Type B pancreatic cell (in vitro differentiated cells): ENCODE measurements around the gene SLC19A2. TPM values are rescaled to one million over a fixed set of nuclear protein-coding genes. Genes with fewer than 3 reads are reported as not detected.

Experiments used
- DNase-seq: peaks from one replicate; pipeline ENCODE4 v3.0.0; 2021; ENCODE audit warnings: mixed read lengths; ENCODE audit not compliant: unreplicated experiment; ENCODE audit errors: extremely low spot score
- H3K27ac Mint-ChIP-seq: 2 replicates; pipeline ENCODE4 v1.8.0; 2021; ENCODE audit warnings: mild to moderate bottlenecking, mixed read lengths
- H3K27me3 Mint-ChIP-seq: 2 replicates; pipeline ENCODE4 v1.8.0; 2021; ENCODE audit warnings: mixed read lengths
- H3K36me3 Mint-ChIP-seq: 2 replicates; pipeline ENCODE4 v1.8.0; 2021; ENCODE audit warnings: mixed read lengths
- H3K4me1 Mint-ChIP-seq: one replicate; pipeline ENCODE4 v1.8.0; 2021; ENCODE audit warnings: mixed read lengths; ENCODE audit not compliant: unreplicated experiment
- H3K4me3 Mint-ChIP-seq: 2 replicates; pipeline ENCODE4 v1.8.0; 2021; ENCODE audit warnings: mild to moderate bottlenecking, mixed read lengths
- H3K9me3 Mint-ChIP-seq: 2 replicates; pipeline ENCODE4 v1.8.0; 2021; ENCODE audit warnings: mixed read lengths
- total RNA-seq: library from RNA; stranded (reverse); gene quantifications from 2 replicates; pipeline ENCODE4 v1.2.1, GENCODE V29; 2021; ENCODE audit warnings: low replicate concordance
- TF ChIP-seq, protein P1 (sequence below): fragments of 200-600 bp; sonication (generic); conservative IDR thresholded peaks from 2 replicates; pipeline ENCODE4 v1.5.0; 2021; ENCODE audit warnings: antibody characterized with exemption, mild to moderate bottlenecking

SLC19A2 gene
- total RNA-seq, 1 donor from 2014 or later, result 19.4 TPM

DNA sequence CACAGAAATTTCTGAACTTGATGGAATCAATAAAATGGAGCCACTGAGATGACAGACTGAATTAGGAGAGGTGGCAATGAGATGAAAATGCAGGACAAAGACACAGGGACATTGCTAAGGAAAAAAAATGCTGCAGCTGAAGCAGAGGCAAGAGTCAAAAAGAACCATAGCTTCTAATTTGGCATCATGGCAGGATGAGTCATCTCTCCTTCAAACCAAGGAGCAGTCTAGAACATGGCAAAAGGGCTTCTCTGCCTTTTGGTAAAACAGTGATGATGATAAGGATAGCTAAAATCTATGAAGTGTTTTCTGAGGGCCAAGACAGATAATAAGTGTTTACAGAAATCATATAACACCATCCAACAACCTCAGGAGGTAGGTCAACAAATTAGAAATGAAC, 16.8 kb downstream of the SLC19A2 start:
- Mint-ChIP-seq H3K36me3 (peaks cover 41% of the 10 kb centered on the region), H3K27ac (no peak overlapping the region), H3K9me3 (no peaks in the 10 kb centered on the region), H3K4me1 (no peaks in the 10 kb centered on the region), H3K27me3 (no peaks in the 10 kb centered on the region), H3K4me3 (no peak overlapping the region)
- TF ChIP-seq, protein P1, sequence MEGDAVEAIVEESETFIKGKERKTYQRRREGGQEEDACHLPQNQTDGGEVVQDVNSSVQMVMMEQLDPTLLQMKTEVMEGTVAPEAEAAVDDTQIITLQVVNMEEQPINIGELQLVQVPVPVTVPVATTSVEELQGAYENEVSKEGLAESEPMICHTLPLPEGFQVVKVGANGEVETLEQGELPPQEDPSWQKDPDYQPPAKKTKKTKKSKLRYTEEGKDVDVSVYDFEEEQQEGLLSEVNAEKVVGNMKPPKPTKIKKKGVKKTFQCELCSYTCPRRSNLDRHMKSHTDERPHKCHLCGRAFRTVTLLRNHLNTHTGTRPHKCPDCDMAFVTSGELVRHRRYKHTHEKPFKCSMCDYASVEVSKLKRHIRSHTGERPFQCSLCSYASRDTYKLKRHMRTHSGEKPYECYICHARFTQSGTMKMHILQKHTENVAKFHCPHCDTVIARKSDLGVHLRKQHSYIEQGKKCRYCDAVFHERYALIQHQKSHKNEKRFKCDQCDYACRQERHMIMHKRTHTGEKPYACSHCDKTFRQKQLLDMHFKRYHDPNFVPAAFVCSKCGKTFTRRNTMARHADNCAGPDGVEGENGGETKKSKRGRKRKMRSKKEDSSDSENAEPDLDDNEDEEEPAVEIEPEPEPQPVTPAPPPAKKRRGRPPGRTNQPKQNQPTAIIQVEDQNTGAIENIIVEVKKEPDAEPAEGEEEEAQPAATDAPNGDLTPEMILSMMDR, result no peak
- no peak for DNase-seq

DNA sequence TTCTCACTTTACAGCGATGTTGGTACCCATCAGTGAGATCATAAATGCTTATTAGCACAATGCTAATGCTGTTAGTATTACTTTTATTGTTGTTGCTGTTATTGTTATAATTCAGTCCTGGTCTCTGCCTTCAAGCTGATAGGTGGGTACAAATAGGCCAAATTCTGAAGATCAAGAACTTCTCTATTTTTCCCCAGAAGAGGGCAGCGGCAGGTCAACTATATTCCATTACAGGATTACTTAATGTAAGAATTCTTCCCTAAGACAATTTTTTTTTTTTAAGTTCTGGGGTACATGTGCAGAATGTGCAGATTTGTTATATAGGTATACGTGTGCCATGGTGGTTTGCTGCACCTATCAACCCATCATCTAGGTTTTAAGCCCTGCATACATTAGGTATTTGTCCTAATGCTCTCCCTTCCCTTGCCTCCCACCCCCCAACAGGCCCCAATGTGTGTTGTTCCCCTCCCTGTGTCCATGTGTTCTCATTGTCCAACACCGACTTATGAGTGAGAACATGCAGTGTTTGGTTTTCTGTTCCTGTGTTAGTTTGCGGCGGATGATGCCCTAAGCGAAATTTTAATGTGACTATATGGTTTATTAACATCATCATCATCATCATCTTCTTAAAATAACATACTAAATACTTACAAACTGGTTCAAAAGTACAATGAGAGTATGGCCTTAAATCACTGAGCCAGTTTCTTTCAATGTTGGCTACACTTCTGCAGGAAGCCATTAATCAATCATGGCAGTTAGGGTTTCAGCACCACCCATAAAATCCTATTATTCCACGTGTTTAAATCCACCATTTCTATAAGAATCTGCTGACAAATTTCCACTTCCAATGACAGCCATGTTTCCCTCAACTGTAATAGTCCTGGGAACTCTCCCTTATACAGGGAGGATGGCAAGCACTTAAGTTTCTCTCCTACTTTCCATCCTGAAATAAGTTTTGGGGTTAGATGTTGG, 19.2 kb downstream of the SLC19A2 start:
- Mint-ChIP-seq H3K27ac (no peak overlapping the region), H3K4me3 (no peak overlapping the region), H3K36me3 (peaks cover 43% of the 10 kb centered on the region), H3K4me1 (no peaks in the 10 kb centered on the region), H3K27me3 (no peaks in the 10 kb centered on the region), H3K9me3 (no peaks in the 10 kb centered on the region)
- TF ChIP-seq, protein P1, result peak; percentile 64
- DNase-seq, result no peak

DNA sequence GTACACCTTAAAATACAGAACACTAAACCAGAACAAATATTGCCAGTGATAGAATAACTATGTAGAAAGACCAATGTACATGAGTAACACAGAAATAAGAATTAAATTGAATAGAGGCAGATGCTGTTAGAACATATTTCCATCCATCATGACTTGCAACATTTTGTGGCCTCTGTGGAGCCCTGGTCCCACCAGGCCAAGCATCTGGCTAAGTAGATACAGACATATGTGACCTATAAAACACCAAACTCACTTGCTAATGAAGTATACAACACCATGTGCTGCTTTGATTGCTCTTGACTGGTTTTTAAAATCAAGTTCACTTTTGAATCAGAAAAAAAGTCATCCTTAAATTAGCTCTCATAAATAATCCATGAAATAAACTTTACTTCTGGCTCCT, 20.5 kb downstream of the SLC19A2 start:
- Mint-ChIP-seq H3K9me3 (no peaks in the 10 kb centered on the region), H3K27ac (no peak overlapping the region), H3K36me3 (peaks cover 49% of the 10 kb centered on the region), H3K27me3 (no peaks in the 10 kb centered on the region), H3K4me1 (no peaks in the 10 kb centered on the region), H3K4me3 (no peak overlapping the region)
- no peak for DNase-seq
- TF ChIP-seq, protein P1, result no peak

DNA sequence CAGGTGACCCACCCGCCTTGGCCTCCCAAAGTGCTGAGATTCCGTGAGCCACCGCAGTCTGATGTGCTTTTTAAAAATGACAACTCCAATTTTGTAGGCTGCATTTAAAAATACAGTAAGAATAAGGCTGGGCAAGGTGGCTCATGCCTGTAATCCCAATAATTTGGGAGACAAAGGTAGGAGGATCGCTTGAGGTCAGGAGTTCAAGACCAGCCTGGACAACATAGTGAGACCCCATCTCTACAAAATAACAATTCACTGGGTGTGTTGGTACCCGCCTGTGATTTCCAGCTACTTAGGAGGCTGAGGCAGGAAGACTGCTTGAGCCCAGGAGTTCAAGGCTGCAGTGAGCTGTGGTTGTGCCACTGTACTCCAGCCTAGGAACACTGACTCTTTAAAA, 23.4 kb downstream of the SLC19A2 start:
- Mint-ChIP-seq H3K36me3 (peaks cover 24% of the 10 kb centered on the region), H3K27me3 (no peaks in the 10 kb centered on the region), H3K4me1 (no peaks in the 10 kb centered on the region), H3K27ac (no peak overlapping the region), H3K9me3 (no peaks in the 10 kb centered on the region), H3K4me3 (no peak overlapping the region)
- DNase-seq, result no peak
- TF ChIP-seq, protein P1, result no peak

DNA sequence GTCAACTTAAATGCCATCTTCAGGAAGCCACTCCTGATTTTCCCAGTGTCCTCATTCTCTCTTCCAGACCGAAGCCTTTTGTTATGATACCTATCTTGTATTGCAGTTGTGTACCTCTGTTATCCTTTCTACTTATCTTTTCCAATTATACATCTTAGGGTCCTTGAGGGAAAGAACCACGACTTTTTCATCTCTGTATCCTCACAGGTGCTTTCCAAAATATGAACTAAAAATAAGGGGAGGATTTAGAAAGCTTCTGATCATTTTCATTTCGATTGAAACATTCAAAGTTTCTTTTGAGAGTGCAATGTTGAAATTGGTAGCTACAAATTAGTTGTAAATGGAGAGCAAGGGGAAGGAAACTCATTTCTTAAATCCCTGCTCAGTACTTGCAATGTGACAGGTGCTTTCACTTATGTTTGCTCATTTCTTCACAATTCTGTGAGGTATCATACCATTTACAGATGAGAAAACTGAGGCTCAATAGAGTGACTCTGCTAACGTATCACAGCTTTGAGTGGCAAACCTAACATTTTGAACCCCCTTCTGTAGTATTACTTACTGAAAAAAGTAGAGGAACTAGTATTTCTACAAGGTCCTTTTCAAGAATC, 24.2 kb downstream of the SLC19A2 start:
- H3K27ac Mint-ChIP-seq, result no peak overlapping the region
- H3K4me1 Mint-ChIP-seq, result no peaks in the 10 kb centered on the region
- no peaks in the 10 kb centered on the region for H3K27me3 Mint-ChIP-seq

More for the DNA sequence above, 24.2 kb downstream of the SLC19A2 start:
- TF ChIP-seq, protein P1, result no peak
- Mint-ChIP-seq H3K4me3 (peak overlapping the region; percentile 16), H3K36me3 (peaks cover 19% of the 10 kb centered on the region), H3K9me3 (peaks cover 4% of the 10 kb centered on the region)
- no peak for DNase-seq
